ENCODE results near the gene DGKZ.

DNA sequence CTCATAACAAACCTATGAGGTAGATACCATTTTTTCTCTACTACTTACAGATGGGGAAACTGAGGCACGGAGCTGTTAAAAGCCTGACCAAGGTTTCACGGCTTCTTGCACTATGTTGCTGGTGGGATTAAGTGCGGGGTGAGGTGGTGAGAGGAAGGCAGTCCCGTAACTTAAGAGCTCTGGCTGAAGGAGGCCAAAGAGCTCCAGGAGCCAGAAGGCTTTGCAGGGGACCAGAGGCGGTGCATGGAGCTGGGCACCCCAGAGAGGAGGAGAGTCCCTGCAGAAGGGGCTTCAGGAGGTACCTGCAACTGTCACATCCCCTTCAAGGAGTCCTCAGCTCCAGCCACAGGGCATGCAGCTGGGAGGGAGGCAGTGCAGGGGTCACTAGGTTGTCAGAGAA lies 40.2 kb downstream of the DGKZ start:
- TF ChIP-seq, protein P1, sequence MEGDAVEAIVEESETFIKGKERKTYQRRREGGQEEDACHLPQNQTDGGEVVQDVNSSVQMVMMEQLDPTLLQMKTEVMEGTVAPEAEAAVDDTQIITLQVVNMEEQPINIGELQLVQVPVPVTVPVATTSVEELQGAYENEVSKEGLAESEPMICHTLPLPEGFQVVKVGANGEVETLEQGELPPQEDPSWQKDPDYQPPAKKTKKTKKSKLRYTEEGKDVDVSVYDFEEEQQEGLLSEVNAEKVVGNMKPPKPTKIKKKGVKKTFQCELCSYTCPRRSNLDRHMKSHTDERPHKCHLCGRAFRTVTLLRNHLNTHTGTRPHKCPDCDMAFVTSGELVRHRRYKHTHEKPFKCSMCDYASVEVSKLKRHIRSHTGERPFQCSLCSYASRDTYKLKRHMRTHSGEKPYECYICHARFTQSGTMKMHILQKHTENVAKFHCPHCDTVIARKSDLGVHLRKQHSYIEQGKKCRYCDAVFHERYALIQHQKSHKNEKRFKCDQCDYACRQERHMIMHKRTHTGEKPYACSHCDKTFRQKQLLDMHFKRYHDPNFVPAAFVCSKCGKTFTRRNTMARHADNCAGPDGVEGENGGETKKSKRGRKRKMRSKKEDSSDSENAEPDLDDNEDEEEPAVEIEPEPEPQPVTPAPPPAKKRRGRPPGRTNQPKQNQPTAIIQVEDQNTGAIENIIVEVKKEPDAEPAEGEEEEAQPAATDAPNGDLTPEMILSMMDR (IDR thresholded peaks at IDR 0.05; ENCODE audit: low read depth, low read length): no peak
- no peak for TF ChIP-seq EZH2phosphoT487 (IDR thresholded peaks at IDR 0.05; ENCODE audit: low read depth)

All from OCI-LY3 (cell line).